Astrocyte of the spinal cord (primary cell): Measurements from ENCODE around the gene C17orf113.
"Not testable (repeated sequence)": the region's sequence is repeated elsewhere in the genome, so short reads cannot be mapped to it uniquely, and the experiment has no call there.

ENCODE experiments used
- DNase-seq: peaks from one replicate; pipeline ENCODE4 v3.0.0; 2011; ENCODE audit warnings: low read depth, low spot score
- H3K4me3 ChIP-seq: 2 replicates; pipeline ENCODE4 v1.5.1; 2011; ENCODE audit warnings: low read depth, mild to moderate bottlenecking, low read length, moderate library complexity
- in situ Hi-C: cut with HindIII; loops from 2 replicates; pipeline ENCODE4 v1.10.0; 2017; ENCODE audit warnings: low sequenced_read_pairs
- TF ChIP-seq, protein P1 (sequence below): IDR thresholded peaks from 2 replicates; pipeline ENCODE4 v1.5.1; 2012; ENCODE audit warnings: low read depth, mild to moderate bottlenecking, low read length, inconsistent platforms

C17orf113 gene

DNA sequence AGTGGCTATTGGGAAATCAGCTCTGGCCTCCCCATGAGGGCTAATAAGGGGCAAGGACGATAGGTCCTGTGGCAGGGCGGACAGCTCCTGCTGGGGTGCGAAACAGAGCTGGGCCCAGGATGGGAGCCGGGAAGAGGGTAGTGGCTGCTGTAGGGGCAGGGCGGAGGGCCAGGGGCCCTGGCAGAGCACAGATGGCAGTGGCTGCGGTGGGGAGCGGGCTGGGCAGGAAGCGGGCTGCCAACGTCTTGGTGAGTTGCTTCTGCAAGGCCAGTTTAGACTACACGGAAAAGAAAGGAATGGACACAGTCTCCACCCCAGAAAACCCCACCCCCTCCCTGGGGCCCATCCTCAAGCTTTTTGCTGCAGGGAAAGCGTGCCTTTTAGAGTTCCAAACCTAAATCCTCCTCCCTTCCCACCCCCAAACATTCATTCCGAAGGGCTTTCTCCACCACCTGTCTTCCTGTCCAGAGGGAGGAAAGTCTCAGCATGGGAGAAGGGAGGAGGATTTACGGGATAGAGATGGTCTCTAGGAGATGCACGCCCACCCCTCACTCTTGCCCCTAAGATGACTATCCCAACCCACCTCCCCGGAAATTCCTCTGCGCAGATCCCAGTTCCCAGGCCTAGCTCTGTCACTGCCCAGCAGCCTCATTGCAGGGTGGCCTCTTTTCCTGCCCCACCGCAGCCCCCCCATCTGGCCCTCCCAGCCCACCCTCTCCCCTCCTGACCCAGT is 23.4 kb downstream of the C17orf113 start:
- DNase-seq: no peak
- TF ChIP-seq, protein P1, sequence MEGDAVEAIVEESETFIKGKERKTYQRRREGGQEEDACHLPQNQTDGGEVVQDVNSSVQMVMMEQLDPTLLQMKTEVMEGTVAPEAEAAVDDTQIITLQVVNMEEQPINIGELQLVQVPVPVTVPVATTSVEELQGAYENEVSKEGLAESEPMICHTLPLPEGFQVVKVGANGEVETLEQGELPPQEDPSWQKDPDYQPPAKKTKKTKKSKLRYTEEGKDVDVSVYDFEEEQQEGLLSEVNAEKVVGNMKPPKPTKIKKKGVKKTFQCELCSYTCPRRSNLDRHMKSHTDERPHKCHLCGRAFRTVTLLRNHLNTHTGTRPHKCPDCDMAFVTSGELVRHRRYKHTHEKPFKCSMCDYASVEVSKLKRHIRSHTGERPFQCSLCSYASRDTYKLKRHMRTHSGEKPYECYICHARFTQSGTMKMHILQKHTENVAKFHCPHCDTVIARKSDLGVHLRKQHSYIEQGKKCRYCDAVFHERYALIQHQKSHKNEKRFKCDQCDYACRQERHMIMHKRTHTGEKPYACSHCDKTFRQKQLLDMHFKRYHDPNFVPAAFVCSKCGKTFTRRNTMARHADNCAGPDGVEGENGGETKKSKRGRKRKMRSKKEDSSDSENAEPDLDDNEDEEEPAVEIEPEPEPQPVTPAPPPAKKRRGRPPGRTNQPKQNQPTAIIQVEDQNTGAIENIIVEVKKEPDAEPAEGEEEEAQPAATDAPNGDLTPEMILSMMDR: no peak
- no peak overlapping the region for H3K4me3 ChIP-seq
- in situ Hi-C loops: no loop called here

- H3K4me3 ChIP-seq: no peak overlapping the region
- in situ Hi-C loops: no loop called here
- TF ChIP-seq, protein P1: no peak
- DNase-seq: no peak
Measured at GRCh38 chr17:42025936-42026335, 24.5 kb downstream of the C17orf113 start.

DNA sequence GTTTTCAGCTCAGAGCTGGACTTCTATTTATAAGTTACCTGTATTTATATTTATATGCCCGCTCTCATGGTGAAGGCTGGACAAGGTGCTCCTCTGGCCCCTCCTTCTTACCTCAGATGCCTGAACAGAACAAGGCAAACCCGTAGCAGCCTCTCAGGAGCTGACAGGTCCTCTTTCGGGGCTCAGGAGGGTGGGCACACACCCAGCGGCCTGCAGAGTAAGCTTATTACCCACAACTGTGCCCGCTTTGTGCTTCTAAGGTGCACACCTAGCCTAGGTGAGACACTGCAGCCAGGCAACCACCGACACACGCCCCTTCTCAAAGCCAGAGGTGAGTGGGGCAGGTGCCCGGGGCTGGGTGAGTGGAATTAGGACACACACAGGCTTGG is 25.2 kb downstream of the C17orf113 start:
- in situ Hi-C loops: no loop called here
- TF ChIP-seq, protein P1: no peak
- DNase-seq: no peak
- H3K4me3 ChIP-seq: no peak overlapping the region

- H3K4me3 ChIP-seq: no peak overlapping the region
- DNase-seq: no peak
- TF ChIP-seq, protein P1: no peak
- in situ Hi-C loops: no loop called here
Measured at GRCh38 chr17:42023524-42024349, 26.7 kb downstream of the C17orf113 start.

GRCh38 chr17:42020845-42021244 is 29.6 kb downstream of the C17orf113 start:
- DNase-seq, in situ Hi-C loops: not testable (repeated sequence)
- H3K4me3 ChIP-seq: peak overlapping the region; percentile 98

DNA sequence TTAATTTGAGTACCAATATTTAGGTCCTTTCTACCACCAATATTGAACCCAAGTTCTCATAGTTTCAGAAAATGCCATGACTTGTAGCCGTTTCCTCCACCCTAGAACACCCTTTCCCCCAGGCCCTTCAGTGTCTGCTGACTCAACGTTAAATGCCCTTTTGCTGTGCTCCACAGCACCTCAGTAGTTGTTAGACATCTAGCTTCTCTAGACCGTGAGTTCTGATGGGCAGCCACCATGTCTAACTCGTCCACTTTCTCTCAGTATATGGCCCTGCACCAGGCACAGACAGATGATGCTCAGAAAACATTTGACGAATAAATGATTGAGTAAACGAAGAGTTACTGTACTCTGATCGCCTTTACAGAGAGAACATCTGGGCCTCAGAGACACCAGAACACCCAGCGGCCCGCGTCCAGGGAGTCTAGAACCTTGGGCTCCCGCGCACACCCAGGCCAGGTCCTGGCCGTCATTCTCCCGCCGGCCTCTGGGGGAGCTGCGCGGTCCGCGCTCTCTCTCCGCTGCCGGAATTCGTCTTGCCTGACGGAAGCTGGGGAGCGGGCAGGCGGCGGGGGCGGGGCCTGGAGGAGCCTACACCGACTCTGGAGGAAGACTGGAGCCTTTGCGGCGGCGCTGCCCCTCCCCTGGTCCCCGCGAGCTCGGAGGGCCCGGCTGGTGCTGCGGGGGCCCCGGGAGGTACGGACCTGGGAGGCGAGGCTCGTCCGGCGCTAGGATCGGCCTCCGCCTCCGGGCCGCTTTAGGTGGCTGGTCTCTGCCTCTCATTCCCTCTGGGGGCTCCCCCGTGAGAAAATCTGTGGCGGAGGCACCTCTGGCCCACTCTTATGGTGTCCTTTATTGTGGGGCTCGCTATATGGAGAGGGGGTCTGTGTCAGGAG is 30.6 kb downstream of the C17orf113 start, which contains the start of gene NKIRAS2:
NKIRAS2 (plus strand) TSS at position 582 of the 896 bp plus-strand sequence. CDS start 1,488 bp downstream, outside the sequence.
- TF ChIP-seq, protein P1: peak; percentile 94
- peak; percentile 93 for DNase-seq
- in situ Hi-C loops: no loop called here
- H3K4me3 ChIP-seq: peak within 1 kb of the TSS; percentile 98
